ENCODE results near the gene PHLDB3. TPM values are rescaled to one million over a fixed set of nuclear protein-coding genes. Genes with fewer than 3 reads are reported as not detected.

PHLDB3 gene
- total RNA-seq, 4 donors from 2014 or later, result 2.0 to 8.7 (median 3.9) TPM

DNA sequence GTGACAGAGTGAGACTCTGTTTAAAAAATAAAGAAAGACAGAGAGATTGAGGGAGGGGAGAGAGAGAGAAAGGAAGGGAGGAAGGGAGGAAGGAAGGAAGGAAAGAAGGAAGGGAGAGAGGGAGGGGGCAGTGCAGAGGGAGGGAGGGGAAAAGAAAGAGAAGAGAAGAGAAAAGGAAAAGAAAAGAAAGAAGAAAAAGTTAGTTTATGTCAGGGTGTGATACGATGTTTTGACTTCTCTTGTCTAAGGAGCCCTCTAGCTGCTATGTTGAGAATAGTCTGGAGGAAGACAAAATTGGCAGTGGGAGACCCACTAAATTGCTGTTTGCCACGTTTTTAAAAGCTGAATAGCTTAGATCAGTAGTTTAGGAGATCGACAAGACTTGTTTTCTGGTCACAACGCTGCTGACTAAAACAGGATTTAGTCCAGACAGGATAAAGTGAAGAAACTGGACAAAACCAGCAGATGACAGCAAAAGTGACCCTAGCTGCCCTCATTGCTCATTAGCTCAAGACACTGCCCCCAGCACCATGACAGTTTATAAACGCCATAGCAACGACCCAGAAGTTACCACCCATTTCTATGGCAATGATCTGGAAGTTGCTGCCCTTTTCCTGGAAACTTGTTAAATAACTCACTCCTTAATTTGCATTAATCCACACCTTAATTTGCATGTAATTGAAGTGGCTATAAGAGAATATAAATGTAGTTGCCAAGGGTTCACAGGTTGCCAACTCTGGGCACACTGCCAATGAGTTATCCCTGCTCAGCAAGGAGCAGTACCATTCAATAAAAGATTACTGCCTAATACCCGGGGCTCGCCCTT lies 78.8 kb downstream of the PHLDB3 start:
- ATAC-seq (ENCODE audit: low FRiP score) (peak; percentile 72), DNase-seq (ENCODE audit: low spot score) (no peak)
- TF ChIP-seq, protein P1, sequence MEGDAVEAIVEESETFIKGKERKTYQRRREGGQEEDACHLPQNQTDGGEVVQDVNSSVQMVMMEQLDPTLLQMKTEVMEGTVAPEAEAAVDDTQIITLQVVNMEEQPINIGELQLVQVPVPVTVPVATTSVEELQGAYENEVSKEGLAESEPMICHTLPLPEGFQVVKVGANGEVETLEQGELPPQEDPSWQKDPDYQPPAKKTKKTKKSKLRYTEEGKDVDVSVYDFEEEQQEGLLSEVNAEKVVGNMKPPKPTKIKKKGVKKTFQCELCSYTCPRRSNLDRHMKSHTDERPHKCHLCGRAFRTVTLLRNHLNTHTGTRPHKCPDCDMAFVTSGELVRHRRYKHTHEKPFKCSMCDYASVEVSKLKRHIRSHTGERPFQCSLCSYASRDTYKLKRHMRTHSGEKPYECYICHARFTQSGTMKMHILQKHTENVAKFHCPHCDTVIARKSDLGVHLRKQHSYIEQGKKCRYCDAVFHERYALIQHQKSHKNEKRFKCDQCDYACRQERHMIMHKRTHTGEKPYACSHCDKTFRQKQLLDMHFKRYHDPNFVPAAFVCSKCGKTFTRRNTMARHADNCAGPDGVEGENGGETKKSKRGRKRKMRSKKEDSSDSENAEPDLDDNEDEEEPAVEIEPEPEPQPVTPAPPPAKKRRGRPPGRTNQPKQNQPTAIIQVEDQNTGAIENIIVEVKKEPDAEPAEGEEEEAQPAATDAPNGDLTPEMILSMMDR (IDR thresholded peaks at IDR 0.05), result no peak

Other genes with a start within 250 kb of the PHLDB3 start
- not detected for gene PSG9, start 235.2 kb downstream of the PHLDB3 start, total RNA-seq
- 10 to 100 TPM in 1 of 4 donors, 1 to 10 TPM in 2, under 1 TPM in 1; 0.72 to 20.3 (median 3.5) TPM for gene CD177, start 151.1 kb downstream of the PHLDB3 start, total RNA-seq
- not detected for gene TEX101, start 89.9 kb downstream of the PHLDB3 start, total RNA-seq
- gene LYPD3, start 39.1 kb downstream of the PHLDB3 start, total RNA-seq, result 10 to 100 TPM in 1 of 4 donors, 1 to 10 TPM in 1, under 1 TPM in 1, not detected in 1; 0.47 to 26.4 (median 1.9) TPM
- 10 to 100 TPM; 32.4 to 52.3 (median 41.3) TPM for gene ETHE1, start 22.5 kb upstream of the PHLDB3 start, total RNA-seq
- gene ZNF575, start 28.4 kb upstream of the PHLDB3 start, total RNA-seq, result under 1 TPM in 1 of 4 donors, not detected in 3; 0.47 TPM
- 10 to 100 TPM; 13.0 to 24.1 (median 15.8) TPM for gene XRCC1, start 70.8 kb upstream of the PHLDB3 start, total RNA-seq
- gene PINLYP, start 71.1 kb upstream of the PHLDB3 start, total RNA-seq, result 10 to 100 TPM in 2 of 4 donors, 1 to 10 TPM in 2; 3.8 to 18.4 (median 8.6) TPM
- 10 to 100 TPM; 14.4 to 24.0 (median 17.6) TPM for gene IRGQ, start 91.4 kb upstream of the PHLDB3 start, total RNA-seq
- 10 to 100 TPM; 12.3 to 15.0 (median 13.3) TPM for gene ZNF576, start 91.8 kb upstream of the PHLDB3 start, total RNA-seq
- under 1 TPM in 3 of 4 donors, not detected in 1; 0.12 to 0.46 (median 0.38) TPM for gene SRRM5, start 107.3 kb upstream of the PHLDB3 start, total RNA-seq
- 10 to 100 TPM; 15.4 to 22.1 (median 16.2) TPM for gene ZNF428, start 114.9 kb upstream of the PHLDB3 start, total RNA-seq
- 1 to 10 TPM in 3 of 4 donors, under 1 TPM in 1; 0.79 to 3.5 (median 2.5) TPM for gene CADM4, start 135.1 kb upstream of the PHLDB3 start, total RNA-seq
- 100 to 1,000 TPM in 2 of 4 donors, 10 to 100 TPM in 2; 36.3 to 250 (median 88.0) TPM for gene PLAUR, start 165.4 kb upstream of the PHLDB3 start, total RNA-seq
- gene IRGC, start 211.3 kb upstream of the PHLDB3 start, total RNA-seq, result not detected